Measurements from ENCODE around the gene SPPL2A. TPM values are rescaled to one million over a fixed set of nuclear protein-coding genes. Genes with fewer than 3 reads are reported as not detected.

Gene SPPL2A
- total RNA-seq, 1 experiment from 2014 or later: 61.0 TPM

DNA sequence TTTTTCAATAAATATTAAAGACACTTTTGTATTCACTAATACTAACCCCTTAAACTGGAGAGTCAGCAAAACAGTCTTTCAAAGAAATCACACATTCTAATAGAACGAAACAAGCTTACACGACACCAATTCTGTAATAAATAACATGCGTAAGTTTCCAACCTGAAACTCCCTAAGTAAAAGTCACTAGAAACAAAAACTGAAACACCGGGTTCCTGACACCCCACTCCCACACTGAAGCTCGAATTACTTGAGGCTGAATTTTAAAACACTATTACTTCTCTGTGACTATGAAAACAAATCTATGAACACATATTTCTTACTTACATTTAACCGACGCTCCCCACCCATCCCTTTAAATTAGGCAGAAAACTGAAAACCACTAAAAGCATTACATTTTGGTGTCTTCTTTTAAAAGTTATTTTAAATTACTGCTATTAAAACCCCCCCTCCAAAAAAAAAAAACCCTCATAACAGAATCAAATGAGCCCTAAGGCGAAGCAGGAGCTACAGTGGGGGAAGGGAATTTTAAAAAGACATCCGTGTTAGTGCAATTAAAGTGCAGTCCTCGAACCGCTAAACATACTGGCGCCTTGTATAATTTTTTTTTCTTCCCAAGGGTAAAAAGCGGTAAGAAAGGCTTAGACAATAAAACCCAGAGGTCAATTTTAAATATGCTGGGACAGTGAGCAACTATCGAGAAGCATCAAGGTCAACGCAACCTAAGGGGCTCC is 878 bp downstream of the SPPL2A start:
- BruUV-seq (replicated peaks): TSS peak; percentile 74
- CTCF ChIA-PET: no interaction called here
- DNase-seq (ENCODE audit: low read depth, low spot score): no peak

DNA sequence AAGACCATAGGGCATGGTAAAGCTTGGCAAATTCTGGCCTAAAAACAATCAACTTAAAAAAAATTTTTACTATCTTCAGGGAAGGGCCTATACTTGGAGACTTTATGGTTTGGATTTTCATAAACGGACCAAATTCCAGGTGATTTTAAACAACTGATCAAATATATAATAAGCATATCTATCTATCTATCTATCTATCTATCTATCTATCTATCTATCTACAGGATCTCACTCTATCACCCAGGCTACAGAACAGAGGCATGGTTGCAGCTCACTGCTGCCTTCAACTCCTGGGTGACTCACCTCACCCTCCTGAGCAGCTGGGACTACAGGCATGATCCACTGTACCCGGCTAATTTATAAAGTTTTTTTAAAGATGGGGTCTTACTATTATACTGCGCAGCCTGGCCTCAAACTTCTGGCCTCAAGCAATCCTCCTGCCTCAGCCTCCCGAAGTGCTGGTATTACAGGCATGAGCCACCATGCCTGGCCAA is 6.7 kb downstream of the SPPL2A start:
- Histone ChIP-seq H3K9me2 (ENCODE audit: insufficient read depth) (no peaks in the 10 kb centered on the region), H4K20me1 (ENCODE audit: insufficient read depth) (no peaks in the 10 kb centered on the region), H3K4me3 (replicated peaks in 1 of 2; ENCODE audit: low read depth in 1 of 2, low read length in 2 of 2) (no peak overlapping the region), H3K9me3 (ENCODE audit: control insufficient read depth in 1 of 2, insufficient read depth in 1 of 2, low read depth in 1 of 2, low read length in 2 of 2) (no peaks in the 10 kb centered on the region), H3K79me2 (ENCODE audit: insufficient read depth, low read length) (peaks cover 37% of the 10 kb centered on the region), H3K4me1 (ENCODE audit: control insufficient read depth in 1 of 2, insufficient read depth in 2 of 2, low read length in 2 of 2) (peaks cover 3 to 4% of the 10 kb centered on the region in 2 experiments; a peak in 3 of 4 replicates), H3K27ac (ENCODE audit: low read depth, low read length) (no peak overlapping the region), H3K36me3 (ENCODE audit: control insufficient read depth in 1 of 2, insufficient read depth in 2 of 2, low read length in 2 of 2) (no peaks in the 10 kb centered on the region), H3K27me3 (ENCODE audit: insufficient read depth, low read length) (no peaks in the 10 kb centered on the region), H2AFZ (ENCODE audit: low read depth, low read length, poor library complexity, severe bottlenecking) (no peak overlapping the region), H3K9ac (ENCODE audit: low read length) (no peak overlapping the region), H3K4me2 (ENCODE audit: low read length) (no peak overlapping the region)
- ChIA-PET CTCF (no interaction called here), RAD21 (ENCODE audit: low non-redundant PET in 1 of 2, low total read pairs in 2 of 2, uncharacterized antibody in 2 of 2, unreplicated experiment in 2 of 2) (no interaction called here), POLR2A (no interaction called here)
- no TSS peak for BruUV-seq (replicated peaks)
- TF ChIP-seq TCF7L2 (IDR thresholded peaks at IDR 0.05; ENCODE audit: borderline replicate concordance, extremely low read depth, insufficient read depth, insufficient read length) (no peak), CBX3 (IDR thresholded peaks at IDR 0.05; ENCODE audit: low read depth) (no peak), ZFX (IDR thresholded peaks at IDR 0.05) (no peak), ATF3 (IDR thresholded peaks at IDR 0.05) (no peak), SP1 (IDR thresholded peaks at IDR 0.05; ENCODE audit: low read depth) (no peak), CTCF (IDR thresholded peaks at IDR 0.05 in 2 of 3, conservative IDR thresholded peaks at IDR 0.05 in 1 of 3; ENCODE audit: borderline replicate concordance in 1 of 3, insufficient read depth in 1 of 3, low read depth in 2 of 3, low read length in 2 of 3) (no peak), POLR2AphosphoS5 (IDR thresholded peaks at IDR 0.05; ENCODE audit: low read depth, low read length) (no peak)
- TF ChIP-seq, protein P1, sequence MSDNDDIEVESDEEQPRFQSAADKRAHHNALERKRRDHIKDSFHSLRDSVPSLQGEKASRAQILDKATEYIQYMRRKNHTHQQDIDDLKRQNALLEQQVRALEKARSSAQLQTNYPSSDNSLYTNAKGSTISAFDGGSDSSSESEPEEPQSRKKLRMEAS (IDR thresholded peaks at IDR 0.05): no peak
- intact Hi-C loops (cut with micrococcal nuclease): no loop called here
- DNase-seq (ENCODE audit: low read depth, low spot score) (no peak), ATAC-seq (no peak)

More for the DNA sequence above, 878 bp downstream of the SPPL2A start:
- peak overlapping the region; percentile 67 for H3K9ac ChIP-seq (ENCODE audit: low read length)
- intact Hi-C loops (cut with micrococcal nuclease): no loop called here
- peak overlapping the region; percentile 67 for H2AFZ ChIP-seq (ENCODE audit: low read depth, low read length, poor library complexity, severe bottlenecking)
- H3K36me3 ChIP-seq (ENCODE audit: control insufficient read depth in 1 of 2, insufficient read depth in 2 of 2, low read length in 2 of 2): no peaks in the 10 kb centered on the region
- H3K79me2 ChIP-seq (ENCODE audit: insufficient read depth, low read length): peaks cover 35% of the 10 kb centered on the region
- POLR2A ChIA-PET: no interaction called here
- TF ChIP-seq FOSL1 (IDR thresholded peaks at IDR 0.05; ENCODE audit: low read depth): no peak
- TF ChIP-seq CEBPB (IDR thresholded peaks at IDR 0.05; ENCODE audit: low read depth): no peak
- H3K4me1 ChIP-seq (ENCODE audit: control insufficient read depth in 1 of 2, insufficient read depth in 2 of 2, low read length in 2 of 2): peaks cover 9 to 18% of the 10 kb centered on the region in 2 experiments
- RAD21 ChIA-PET (ENCODE audit: low non-redundant PET in 1 of 2, low total read pairs in 2 of 2, uncharacterized antibody in 2 of 2, unreplicated experiment in 2 of 2): no interaction called here
- ATAC-seq: peak; percentile 3; the same call in 1 of the 2 replicates
- no peaks in the 10 kb centered on the region for H4K20me1 ChIP-seq (ENCODE audit: insufficient read depth)
- H3K4me2 ChIP-seq (ENCODE audit: low read length): peak overlapping the region; percentile 76
- no peaks in the 10 kb centered on the region for H3K9me3 ChIP-seq (ENCODE audit: control insufficient read depth in 1 of 2, insufficient read depth in 1 of 2, low read depth in 1 of 2, low read length in 2 of 2)
- no peaks in the 10 kb centered on the region for H3K27me3 ChIP-seq (ENCODE audit: insufficient read depth, low read length)
- H3K27ac ChIP-seq (ENCODE audit: low read depth, low read length): peak overlapping the region; percentile 80
- H3K9me2 ChIP-seq (ENCODE audit: insufficient read depth): no peaks in the 10 kb centered on the region
- peak overlapping the region; percentile 69 to 74 for H3K4me3 ChIP-seq (replicated peaks in 1 of 2; ENCODE audit: low read depth in 1 of 2, low read length in 2 of 2)

Data from HCT116 (cell line).